Loucy (cell line): Measurements from ENCODE around the gene TBC1D22A.

Experiments used
- H2AFZ ChIP-seq: fragments of 200-600 bp; sonication (generic); 2 replicates; pipeline ENCODE4 v1.6.0; 2016; ENCODE audit warnings: antibody characterized with exemption, mild to moderate bottlenecking, low read length, moderate library complexity
- H3F3A ChIP-seq: fragments of 200-600 bp; 2 replicates; pipeline ENCODE4 v1.6.0; 2016; ENCODE audit warnings: antibody characterized with exemption, low read depth, mild to moderate bottlenecking
- H3K27me3 ChIP-seq: fragments of 200-600 bp; sonication (generic); 2 replicates; pipeline ENCODE4 v1.6.1; 2014; ENCODE audit warnings: low read length, mild to moderate bottlenecking; ENCODE audit not compliant: insufficient read depth, poor library complexity, severe bottlenecking
- H3K36me3 ChIP-seq: fragments of 200-600 bp; sonication (generic); 2 replicates; pipeline ENCODE4 v1.6.1; 2016; ENCODE audit warnings: low read length; ENCODE audit not compliant: insufficient read depth
- H3K4me1 ChIP-seq: fragments of 200-600 bp; sonication (generic); 2 replicates; pipeline ENCODE4 v1.5.1; 2014; ENCODE audit warnings: low read length, mild to moderate bottlenecking; ENCODE audit not compliant: insufficient read depth, poor library complexity, severe bottlenecking
- H3K4me2 ChIP-seq: fragments of 200-600 bp; sonication (generic); 2 replicates; pipeline ENCODE4 v1.6.0; 2014; ENCODE audit warnings: antibody characterized with exemption, low read length, low read depth, mild to moderate bottlenecking; ENCODE audit not compliant: poor library complexity, severe bottlenecking
- H3K4me3 ChIP-seq: fragments of 200-600 bp; sonication (generic); 2 replicates; pipeline ENCODE4 v1.5.1; 2014; ENCODE audit warnings: low read length, mild to moderate bottlenecking, mixed read lengths; ENCODE audit not compliant: poor library complexity, severe bottlenecking
- H3K79me2 ChIP-seq: fragments of 200-600 bp; sonication (generic); 2 replicates; pipeline ENCODE4 v1.6.1; 2014; ENCODE audit warnings: low read length; ENCODE audit not compliant: insufficient read depth
- H3K9ac ChIP-seq: fragments of 200-600 bp; sonication (generic); 2 replicates; pipeline ENCODE4 v1.6.0; 2014; ENCODE audit warnings: mild to moderate bottlenecking, low read depth, low read length, moderate library complexity; ENCODE audit not compliant: poor library complexity, severe bottlenecking
- H3K9me2 ChIP-seq: fragments of 200-600 bp; sonication (generic); replicated peaks from 2 replicates; pipeline ENCODE4 v1.6.1; 2016; ENCODE audit warnings: low read depth, low read length, mixed read lengths
- H3K9me3 ChIP-seq: fragments of 200-600 bp; sonication (generic); 2 replicates; pipeline ENCODE4 v1.6.1; 2014; ENCODE audit warnings: mild to moderate bottlenecking, antibody characterized with exemption, low read length, low read depth; ENCODE audit not compliant: insufficient read depth
- H4K20me1 ChIP-seq: fragments of 200-600 bp; sonication (generic); 2 replicates; pipeline ENCODE4 v1.6.0; 2014; ENCODE audit warnings: antibody characterized with exemption, low read length, mild to moderate bottlenecking; ENCODE audit not compliant: insufficient read depth, poor library complexity, severe bottlenecking
- CTCF ChIP-seq: fragments of 200-600 bp; sonication (generic); conservative IDR thresholded peaks from 2 replicates; pipeline ENCODE4 v1.5.1; 2014; ENCODE audit warnings: mild to moderate bottlenecking, antibody characterized with exemption, low read length
- EZH2phosphoT487 ChIP-seq: fragments of 200-600 bp; IDR thresholded peaks from 2 replicates; pipeline ENCODE4 v1.6.1; 2018; ENCODE audit warnings: antibody characterized with exemption, mild to moderate bottlenecking, moderate library complexity, borderline replicate concordance

The TBC1D22A gene

GRCh38 chr22:47221840-47222615 lies 459.6 kb downstream of the TBC1D22A start:
- Histone ChIP-seq H3K4me3 (no peak overlapping the region), H3F3A (no peaks in the 10 kb centered on the region), H2AFZ (no peak overlapping the region), H3K4me2 (no peak overlapping the region), H3K4me1 (no peaks in the 10 kb centered on the region), H3K9me2 (no peaks in the 10 kb centered on the region), H3K27me3 (no peaks in the 10 kb centered on the region), H4K20me1 (no peaks in the 10 kb centered on the region), H3K79me2 (no peaks in the 10 kb centered on the region), H3K9me3 (no peaks in the 10 kb centered on the region), H3K9ac (no peak overlapping the region), H3K36me3 (no peaks in the 10 kb centered on the region)
- no peak for TF ChIP-seq CTCF
- no peak for TF ChIP-seq EZH2phosphoT487
